GM12878 (cell line): ENCODE data around the gene SFI1. TPM values are rescaled to one million over a fixed set of nuclear protein-coding genes. Genes with fewer than 3 reads are reported as not detected.

Source experiments
- ATAC-seq: fragments of 200-7000 bp; cut with Tn5 transposase; 3 replicates; pipeline ENCODE4 v1.9.1; 2020; ENCODE audit warnings: mild to moderate bottlenecking, moderate library complexity
- BruUV-seq: library from RNA; stranded (reverse); fragments of 400-500 nt; replicated peaks from 2 replicates; lab custom pipeline; 2021; lab: Mats Ljungman, UMichigan
- CTCF ChIA-PET: fragments of 300-600 bp; sonication (Branson Sonifier 250); formaldehyde crosslinking; extraction: SDS; loops from one replicate; lab custom pipeline; 2021; ENCODE audit warnings: inconsistent platforms; lab: Yijun Ruan, JAX
- POLR2A ChIA-PET: fragments of 350-600 bp; formaldehyde crosslinking; extraction: SDS; loops from one replicate; lab custom pipeline; 2021; ENCODE audit warnings: inconsistent platforms; lab: Charles Lee
- RAD21 ChIA-PET: fragments of 300-600 bp; sonication (Branson Sonifier 250); formaldehyde crosslinking; loops from one replicate; lab custom pipeline; 2023; ENCODE audit warnings: antibody characterized with exemption; ENCODE audit not compliant: unreplicated experiment; lab: Charles Lee
- SMC1A ChIA-PET: fragments of 300-600 bp; sonication (Branson Sonifier 250); formaldehyde crosslinking; loops from one replicate; lab custom pipeline; 2023; ENCODE audit not compliant: unreplicated experiment, uncharacterized antibody; lab: Charles Lee
- DNase-seq: peaks from one replicate; pipeline ENCODE4 v3.0.0-alpha.2; 2011; ENCODE audit warnings: low read depth, low spot score
- FAIRE-seq: peaks from 3 replicates; lab custom pipeline; 2011; peaks lifted over from hg19 to GRCh38; lab: Jason Lieb, UNC
- H2AFZ ChIP-seq: 2 replicates; pipeline ENCODE4 v1.6.0; 2011; ENCODE audit warnings: low read depth, low read length, control low read depth; ENCODE audit not compliant: control insufficient read depth
- H3K27ac ChIP-seq: 2 replicates; pipeline ENCODE4 v1.5.1; 2011; ENCODE audit warnings: control low read depth; ENCODE audit not compliant: control insufficient read depth, insufficient read depth
- H3K27me3 ChIP-seq, 2 experiments: replicated peaks in 1 of 2; 2 replicates each; pipeline versions ENCODE4 v1.6.0 to v1.6.1; 2011; ENCODE audit warnings: low read length in 1 of 2; ENCODE audit not compliant: control insufficient read depth in 2 of 2, insufficient read depth in 2 of 2
- H3K36me3 ChIP-seq, 2 experiments: 2 replicates each; pipeline ENCODE4 v1.5.1; 2011; ENCODE audit warnings: low read length in 1 of 2; ENCODE audit not compliant: control insufficient read depth in 2 of 2, insufficient read depth in 2 of 2
- H3K4me1 ChIP-seq: 2 replicates; pipeline ENCODE4 v1.6.1; 2011; ENCODE audit warnings: mild to moderate bottlenecking, low read length, moderate library complexity, mixed read lengths; ENCODE audit not compliant: control insufficient read depth, insufficient read depth
- H3K4me2 ChIP-seq: 2 replicates; pipeline ENCODE4 v1.6.0; 2011; ENCODE audit warnings: control low read depth; ENCODE audit not compliant: control insufficient read depth, insufficient read depth
- H3K4me3 ChIP-seq: fragments of 200-600 bp; sonication (generic); 2 replicates; pipeline ENCODE4 v1.5.1; 2016
- H3K79me2 ChIP-seq: 2 replicates; pipeline ENCODE4 v1.6.0; 2011; ENCODE audit warnings: low read length; ENCODE audit not compliant: control insufficient read depth, insufficient read depth
- H3K9ac ChIP-seq: 2 replicates; pipeline ENCODE4 v1.8.0; 2011; ENCODE audit warnings: low read length, control low read depth, mixed read lengths; ENCODE audit not compliant: control insufficient read depth, insufficient read depth
- H3K9me3 ChIP-seq: replicated peaks from 3 replicates; pipeline ENCODE4 v1.5.1; 2011; ENCODE audit warnings: mild to moderate bottlenecking, low read length; ENCODE audit not compliant: control insufficient read depth, insufficient read depth
- H4K20me1 ChIP-seq: 2 replicates; pipeline ENCODE4 v1.6.0; 2011; ENCODE audit not compliant: control insufficient read depth, insufficient read depth
- ATF7 ChIP-seq: fragments of 450-650 bp; IDR thresholded peaks from 2 replicates; pipeline ENCODE4 v1.6.1; 2016; ENCODE audit warnings: low read depth, mild to moderate bottlenecking
- E2F8 ChIP-seq: fragments of 450-650 bp; IDR thresholded peaks from 2 replicates; pipeline ENCODE4 v1.6.1; 2018; ENCODE audit warnings: mild to moderate bottlenecking, low read depth, moderate library complexity; ENCODE audit not compliant: partially characterized antibody
- EGR1 ChIP-seq, 2 experiments: IDR thresholded peaks; 1 replicate in 1 of 2; 2 replicates in 1 of 2; pipeline ENCODE4 v1.6.1; 2011 to 2012; ENCODE audit warnings: low read depth in 2 of 2, low read length in 2 of 2, borderline replicate concordance in 1 of 2, mild to moderate bottlenecking in 1 of 2, moderate library complexity in 1 of 2
- EP300 ChIP-seq, 2 experiments: fragments of 150-350 bp in 1 of 2; IDR thresholded peaks; 2 replicates each; pipeline ENCODE4 v1.6.1; 2011 to 2012; ENCODE audit warnings: low read depth in 2 of 2, low read length in 2 of 2, borderline replicate concordance in 1 of 2, improper control_type of control experiment in 1 of 2, inconsistent platforms in 1 of 2; ENCODE audit not compliant: control insufficient read depth in 1 of 2
- GABPA ChIP-seq: IDR thresholded peaks from 2 replicates; pipeline ENCODE4 v1.6.1; 2014; ENCODE audit warnings: antibody characterized with exemption, low read depth, mild to moderate bottlenecking, inconsistent platforms
- IKZF2 ChIP-seq, 2 experiments: fragments of 450-650 bp; IDR thresholded peaks; 2 replicates each; pipeline ENCODE4 v1.6.1; 2017; ENCODE audit warnings: mild to moderate bottlenecking in 2 of 2, moderate library complexity in 2 of 2
- NBN ChIP-seq: fragments of 450-650 bp; IDR thresholded peaks from 2 replicates; pipeline ENCODE4 v1.6.1; 2016
- PML ChIP-seq: IDR thresholded peaks from 2 replicates; pipeline ENCODE4 v1.6.1; 2012; ENCODE audit warnings: low read length, inconsistent platforms
- POLR2AphosphoS2 ChIP-seq: IDR thresholded peaks from 2 replicates; pipeline ENCODE4 v1.6.1; 2011; ENCODE audit warnings: low read depth, mild to moderate bottlenecking, low read length, improper control_type of control experiment, moderate library complexity
- RAD51 ChIP-seq: fragments of 450-650 bp; IDR thresholded peaks from 2 replicates; pipeline ENCODE4 v1.6.1; 2016; ENCODE audit warnings: moderate library complexity, mild to moderate bottlenecking, inconsistent platforms
- RELB ChIP-seq: fragments of 450-650 bp; IDR thresholded peaks from 2 replicates; pipeline ENCODE4 v1.6.1; 2017; ENCODE audit warnings: low read depth, mild to moderate bottlenecking, moderate library complexity
- REST ChIP-seq: IDR thresholded peaks from 2 replicates; pipeline ENCODE4 v1.6.1; 2012; ENCODE audit warnings: mild to moderate bottlenecking, low read depth, low read length
- TAF1 ChIP-seq: IDR thresholded peaks from 2 replicates; pipeline ENCODE4 v1.6.1; 2011; ENCODE audit warnings: mild to moderate bottlenecking, low read depth, low read length, borderline replicate concordance
- YBX1 ChIP-seq: fragments of 450-650 bp; IDR thresholded peaks from 2 replicates; pipeline ENCODE4 v1.6.1; 2016; ENCODE audit warnings: antibody characterized with exemption
- ZNF217 ChIP-seq: fragments of 450-650 bp; IDR thresholded peaks from 2 replicates; pipeline ENCODE4 v1.6.1; 2017; ENCODE audit warnings: antibody characterized with exemption, mild to moderate bottlenecking
- WGBS: methylation state at CpG from one replicate; pipeline ENCODE4 v1.1.6; 2016; ENCODE audit warnings: low lambda C conversion rate; ENCODE audit not compliant: insufficient replicate concordance, insufficient coverage; ENCODE audit errors: missing lambda C conversion rate; 5-methylcytosine and 5-hydroxymethylcytosine counted together
- in situ Hi-C: fragments of 300-500 bp; cut with MboI; formaldehyde crosslinking; loops from 9 replicates; pipeline ENCODE4 v1.14.3; 2018; ENCODE audit warnings: mixed read lengths
- intact Hi-C: fragments of 100-400 bp; cut with micrococcal nuclease; formaldehyde crosslinking; loops from one replicate; pipeline ENCODE4 v1.14.2; 2022; ENCODE audit not compliant: unreplicated experiment
- polyA plus RNA-seq, 11 experiments: library from polyadenylated mRNA; depleted of rRNA in 4 of 11; unstranded in 6 of 11; stranded (reverse) in 5 of 11; fragments of >200 nt; fragmentation: Nextera tagmentation in 4 of 11; fragmentation: Illumina TruSeq in 1 of 11; extraction: Ambion mirVana in 4 of 11; extraction: Trizol in 1 of 11; gene quantifications; 1 replicate in 1 of 11; 2 replicates in 10 of 11; pipeline versions ENCODE4 v1.2.1 to v1.2.3, GENCODE V29; 2011 to 2016; ENCODE audit warnings: inconsistent platforms in 2 of 11, missing spikeins in 2 of 11, low read depth in 1 of 11
- total RNA-seq, 4 experiments: library from RNA; depleted of rRNA in 3 of 4; stranded (reverse); fragments of >200 nt in 3 of 4; fragmentation: Illumina TruSeq in 1 of 4; extraction: Trizol in 1 of 4; gene quantifications; 2 replicates each; pipeline versions ENCODE4 v1.2.1 to v1.2.3, GENCODE V29; 2013 to 2021

Gene SFI1
- total and polyA plus RNA-seq, 10 of the 15 experiments (the other 5 are each of a cell fraction or from before 2014, with no cell fraction given) = 6.3 to 70.1 (median 30.4) TPM

- peak overlapping the region; percentile 1; the same call in 1 of the 2 replicates for H3K4me2 ChIP-seq
- intact Hi-C loops (no loop called here), in situ Hi-C loops (no loop called here)
- no peaks in the 10 kb centered on the region for H3K9me3 ChIP-seq
- peak overlapping the region; percentile 85 for H3K27ac ChIP-seq
- 17% methylated on average over 6 of the region's 6 CpGs for WGBS
- H3K79me2 ChIP-seq = peaks cover 53% of the 10 kb centered on the region
- no peak for DNase-seq
- CTCF ChIA-PET = interaction anchor here (1.2 kb wide), 1 partner anchor 15 kb away, joined by 3 read pairs; no protein-coding TSS in a partner anchor
- SMC1A ChIA-PET = interaction anchor here (1.1 to 1.3 kb wide), 2 partner anchors 11 to 113 kb away, joined by 3 read pairs; partner anchors contain the start of gene PISD
- POLR2A ChIA-PET = interaction anchor here (1.0 to 1.4 kb wide), 2 partner anchors 10 to 13 kb away, joined by 5 to 6 read pairs; no protein-coding TSS in a partner anchor
- no peak overlapping the region for H2AFZ ChIP-seq
- H3K4me3 ChIP-seq = 0 out of 2 replicates have a peak overlapping the region, but pooled peaks have one; percentile 5
- no peak for FAIRE-seq
- H3K9ac ChIP-seq = no peak overlapping the region
- BruUV-seq = no TSS peak
- RAD21 ChIA-PET = interaction anchor here (0.6 to 0.7 kb wide), 2 partner anchors 113 to 157 kb away, joined by 3 read pairs; no protein-coding TSS in a partner anchor
- peak; percentile 30 for ATAC-seq
- H3K4me1 ChIP-seq = peaks cover 56% of the 10 kb centered on the region
- no peaks in the 10 kb centered on the region for H4K20me1 ChIP-seq
- no peaks in the 10 kb centered on the region for H3K27me3 ChIP-seq
- peaks cover 0 to 12% of the 10 kb centered on the region in 2 experiments; a peak in 1 of 4 replicates for H3K36me3 ChIP-seq
- TF ChIP-seq ATF7 (peak; percentile 51), YBX1 (no peak), REST (no peak), IKZF2 (IDR thresholded peaks at IDR 0.05) (peak in 1 of 2 experiments; percentile 28; a peak in 1 of 4 replicates), TAF1 (no peak), RELB (peak; percentile 87; the same call in 1 of the 2 replicates), EGR1 (IDR thresholded peaks at IDR 0.05; ENCODE audit: borderline replicate concordance in 1 of 2, low read depth in 2 of 2, low read length in 2 of 2) (no peak), PML (no peak; the same call in 1 of the 2 replicates), GABPA (no peak), EP300 (IDR thresholded peaks at IDR 0.05; ENCODE audit: borderline replicate concordance in 1 of 2, control insufficient read depth in 1 of 2, low read depth in 2 of 2, low read length in 2 of 2) (no peak), RAD51 (no peak), ZNF217 (0 out of 2 replicates have a peak, but pooled peaks have one; percentile 33), POLR2AphosphoS2 (no peak), E2F8 (no peak), NBN (peak; percentile 43; the same call in 1 of the 2 replicates)
These were observed 154.1 kb downstream of the SFI1 start for GRCh38 chr22:31650391-31650790.
